Glutamatergic neuron (in vitro differentiated cells): ENCODE data around the gene ARFGAP3. TPM values are rescaled to one million over a fixed set of nuclear protein-coding genes. Genes with fewer than 3 reads are reported as not detected.

Experiments
- DNase-seq: peaks from one replicate; pipeline ENCODE4 v3.0.0; 2022
- H3K27ac Mint-ChIP-seq: one replicate; pipeline ENCODE4 v1.8.0; 2020; ENCODE audit warnings: mild to moderate bottlenecking, mixed read lengths, inconsistent platforms; ENCODE audit not compliant: unreplicated experiment
- H3K27me3 Mint-ChIP-seq: one replicate; pipeline ENCODE4 v1.8.0; 2020; ENCODE audit warnings: mild to moderate bottlenecking, moderate library complexity, mixed read lengths, inconsistent platforms; ENCODE audit not compliant: unreplicated experiment
- H3K36me3 Mint-ChIP-seq: one replicate; pipeline ENCODE4 v1.8.0; 2020; ENCODE audit warnings: mild to moderate bottlenecking, mixed read lengths, inconsistent platforms; ENCODE audit not compliant: unreplicated experiment
- H3K4me1 Mint-ChIP-seq: one replicate; pipeline ENCODE4 v1.8.0; 2020; ENCODE audit warnings: mild to moderate bottlenecking, low read depth, mixed read lengths, inconsistent platforms; ENCODE audit not compliant: unreplicated experiment
- H3K4me3 Mint-ChIP-seq: one replicate; pipeline ENCODE4 v1.8.0; 2020; ENCODE audit warnings: mild to moderate bottlenecking, mixed read lengths, inconsistent platforms; ENCODE audit not compliant: unreplicated experiment
- H3K9me3 Mint-ChIP-seq: one replicate; pipeline ENCODE4 v1.8.0; 2020; ENCODE audit warnings: mild to moderate bottlenecking, moderate library complexity, mixed read lengths, inconsistent platforms; ENCODE audit not compliant: unreplicated experiment
- total RNA-seq: library from RNA; stranded (reverse); fragmentation: NEBNext Ultra II Directional; extraction: Animal tissue kit (Norgen Biotek cat#: 25700); gene quantifications from one replicate; pipeline ENCODE4 v1.2.1, GENCODE V29; 2021; ENCODE audit not compliant: unreplicated experiment
- TF ChIP-seq, protein P1 (sequence below): fragments of 200-600 bp; sonication (generic); IDR thresholded peaks from one replicate; pipeline ENCODE4 v1.5.0; 2021; ENCODE audit not compliant: partially characterized antibody, unreplicated experiment

The ARFGAP3 gene
- total RNA-seq, 1 donor from 2014 or later, result 18.4 TPM

DNA sequence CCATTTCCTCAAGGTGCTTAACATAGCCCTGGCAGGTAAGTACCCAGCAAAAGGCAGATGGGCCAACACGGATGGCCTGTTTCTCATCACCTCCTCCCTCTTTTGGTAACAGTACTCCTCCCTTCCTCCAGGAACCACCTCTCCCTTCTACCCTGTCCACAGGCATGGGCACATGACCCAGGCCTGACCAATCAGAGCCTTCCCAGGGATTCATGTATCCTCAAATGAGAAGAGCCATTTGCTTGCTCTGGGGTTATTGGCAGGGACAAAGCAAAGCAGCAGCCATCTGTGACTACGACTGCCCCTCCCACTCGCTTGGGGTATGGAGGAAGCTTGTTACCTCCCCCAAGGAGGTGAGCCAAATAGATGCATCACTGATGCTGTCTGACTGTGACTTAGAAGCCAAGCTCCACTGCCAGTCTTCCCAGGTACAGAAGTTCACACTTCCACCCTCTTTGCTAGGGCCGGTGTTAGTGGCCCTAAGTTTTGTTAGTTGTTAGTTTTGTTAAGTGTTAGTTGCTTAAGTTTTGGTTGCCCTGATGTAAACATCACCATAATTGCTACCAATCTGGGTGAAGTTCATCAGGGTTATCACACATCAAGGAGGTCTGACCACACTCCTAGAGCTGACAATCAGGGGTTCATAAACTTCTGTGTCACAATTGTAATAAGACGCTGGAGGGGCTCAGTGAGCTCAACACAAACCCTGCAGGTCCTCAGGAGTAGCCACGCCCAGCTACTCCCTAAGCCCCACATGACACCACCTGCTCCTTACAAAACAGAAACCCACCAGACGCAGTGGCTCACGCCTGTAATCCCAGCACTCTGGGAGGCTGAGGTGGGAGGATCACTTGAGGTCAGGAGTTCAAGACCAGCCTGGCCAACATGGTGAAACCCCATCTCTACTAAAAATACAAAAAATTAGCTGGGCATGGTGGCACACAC, 57.3 kb downstream of the ARFGAP3 start:
- TF ChIP-seq, protein P1, sequence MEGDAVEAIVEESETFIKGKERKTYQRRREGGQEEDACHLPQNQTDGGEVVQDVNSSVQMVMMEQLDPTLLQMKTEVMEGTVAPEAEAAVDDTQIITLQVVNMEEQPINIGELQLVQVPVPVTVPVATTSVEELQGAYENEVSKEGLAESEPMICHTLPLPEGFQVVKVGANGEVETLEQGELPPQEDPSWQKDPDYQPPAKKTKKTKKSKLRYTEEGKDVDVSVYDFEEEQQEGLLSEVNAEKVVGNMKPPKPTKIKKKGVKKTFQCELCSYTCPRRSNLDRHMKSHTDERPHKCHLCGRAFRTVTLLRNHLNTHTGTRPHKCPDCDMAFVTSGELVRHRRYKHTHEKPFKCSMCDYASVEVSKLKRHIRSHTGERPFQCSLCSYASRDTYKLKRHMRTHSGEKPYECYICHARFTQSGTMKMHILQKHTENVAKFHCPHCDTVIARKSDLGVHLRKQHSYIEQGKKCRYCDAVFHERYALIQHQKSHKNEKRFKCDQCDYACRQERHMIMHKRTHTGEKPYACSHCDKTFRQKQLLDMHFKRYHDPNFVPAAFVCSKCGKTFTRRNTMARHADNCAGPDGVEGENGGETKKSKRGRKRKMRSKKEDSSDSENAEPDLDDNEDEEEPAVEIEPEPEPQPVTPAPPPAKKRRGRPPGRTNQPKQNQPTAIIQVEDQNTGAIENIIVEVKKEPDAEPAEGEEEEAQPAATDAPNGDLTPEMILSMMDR, result no peak
- Mint-ChIP-seq H3K27ac (no peak overlapping the region), H3K27me3 (peaks cover 4% of the 10 kb centered on the region), H3K9me3 (peaks cover 19% of the 10 kb centered on the region), H3K4me3 (no peak overlapping the region), H3K4me1 (peaks cover 45% of the 10 kb centered on the region), H3K36me3 (peaks cover 4% of the 10 kb centered on the region)
- DNase-seq, result peak; percentile 41

- H3K27ac Mint-ChIP-seq, result no peak overlapping the region
- peaks cover 45% of the 10 kb centered on the region for H3K4me1 Mint-ChIP-seq
- TF ChIP-seq, protein P1, result no peak
- DNase-seq, result no peak
- peaks cover 6% of the 10 kb centered on the region for H3K27me3 Mint-ChIP-seq
- peaks cover 4% of the 10 kb centered on the region for H3K36me3 Mint-ChIP-seq
- H3K4me3 Mint-ChIP-seq, result no peak overlapping the region
- H3K9me3 Mint-ChIP-seq, result peaks cover 19% of the 10 kb centered on the region
Measured at GRCh38 chr22:42799061-42799460, 58.0 kb downstream of the ARFGAP3 start.

DNA sequence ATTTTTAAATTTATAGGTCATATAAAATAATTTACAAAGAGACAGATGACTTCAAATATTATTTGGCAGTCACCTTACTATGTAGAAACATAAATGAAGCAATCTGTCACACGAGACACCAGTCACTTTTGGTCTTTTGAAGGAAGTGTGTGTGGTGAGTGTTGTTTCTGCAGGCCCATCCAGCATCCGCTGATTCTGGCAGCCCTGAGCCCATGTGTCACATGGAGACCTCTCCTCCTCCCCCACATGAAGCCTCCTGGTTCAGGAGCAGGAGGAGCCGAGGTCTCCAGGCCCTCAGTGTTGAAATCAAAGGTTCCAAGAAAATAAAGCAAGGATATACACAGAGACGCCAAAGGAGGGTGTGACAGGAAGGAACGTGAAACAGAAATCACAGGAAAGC, 60.1 kb downstream of the ARFGAP3 start:
- Mint-ChIP-seq H3K27ac (peak overlapping the region; percentile 77), H3K4me1 (peaks cover 38% of the 10 kb centered on the region), H3K27me3 (peaks cover 5% of the 10 kb centered on the region), H3K36me3 (peaks cover 4% of the 10 kb centered on the region), H3K9me3 (peaks cover 9% of the 10 kb centered on the region), H3K4me3 (no peak overlapping the region)
- TF ChIP-seq, protein P1, result no peak
- DNase-seq, result no peak

DNA sequence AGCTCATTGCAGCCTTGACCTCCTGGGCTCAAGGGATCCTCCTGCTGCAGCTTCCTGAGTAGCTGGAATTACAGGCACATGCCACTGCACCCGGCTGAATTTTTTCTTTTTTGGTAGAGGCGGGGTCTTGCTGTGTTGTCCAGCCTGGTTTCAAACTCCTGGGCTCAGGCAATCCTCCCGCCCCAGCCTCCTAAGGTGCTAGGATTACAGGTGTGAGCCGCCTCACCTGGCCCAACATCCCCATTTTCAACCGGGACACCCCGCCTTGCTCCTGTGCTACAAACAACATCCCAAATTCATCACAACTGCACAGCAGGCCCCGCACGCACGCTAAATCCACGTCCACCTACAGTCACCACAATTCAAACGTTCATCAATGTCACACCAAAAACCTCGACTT, 61.0 kb downstream of the ARFGAP3 start:
- peaks cover 4% of the 10 kb centered on the region for H3K36me3 Mint-ChIP-seq
- no peak overlapping the region for H3K27ac Mint-ChIP-seq
- TF ChIP-seq, protein P1, result no peak
- DNase-seq, result no peak
- no peak overlapping the region for H3K4me3 Mint-ChIP-seq
- peaks cover 33% of the 10 kb centered on the region for H3K4me1 Mint-ChIP-seq
- peaks cover 8% of the 10 kb centered on the region for H3K9me3 Mint-ChIP-seq
- peaks cover 5% of the 10 kb centered on the region for H3K27me3 Mint-ChIP-seq
